ENCODE data around the gene CNOT4.
A peak's percentile ranks its signal among the peaks of the same experiment; 100 is the strongest.
"Not testable (repeated sequence)": the region's sequence is repeated elsewhere in the genome, so short reads cannot be mapped to it uniquely, and the experiment has no call there.

CNOT4 gene

GRCh38 chr7:135353832-135354231, 156.1 kb downstream of the CNOT4 start:
- DNase-seq, result no peak

- DNase-seq, result no peak
Measured at GRCh38 chr7:135352285-135352684, 157.6 kb downstream of the CNOT4 start.

- DNase-seq, result not testable (repeated sequence)
Measured at GRCh38 chr7:135351070-135351469, 158.8 kb downstream of the CNOT4 start.

GRCh38 chr7:135349746-135350145, 160.2 kb downstream of the CNOT4 start:
- DNase-seq, result no peak

- no peak for DNase-seq
Measured at GRCh38 chr7:135348493-135348892, 161.4 kb downstream of the CNOT4 start.

- no peak for DNase-seq
Measured at GRCh38 chr7:135343361-135343760, 166.5 kb downstream of the CNOT4 start.

GRCh38 chr7:135342887-135343286, 167.0 kb downstream of the CNOT4 start:
- no peak for DNase-seq

- DNase-seq, result no peak
Measured at GRCh38 chr7:135341049-135341448, 168.9 kb downstream of the CNOT4 start.

- DNase-seq, result no peak
Measured at GRCh38 chr7:135337977-135338550, 171.8 kb downstream of the CNOT4 start.

- no peak for DNase-seq
Measured at GRCh38 chr7:135337506-135337905, 172.4 kb downstream of the CNOT4 start.

- DNase-seq, result peak; percentile 49
Measured at GRCh38 chr7:135335628-135336139, 174.2 kb downstream of the CNOT4 start.

GRCh38 chr7:135334830-135335543, 174.9 kb downstream of the CNOT4 start:
- no peak for DNase-seq

GRCh38 chr7:135333946-135334345, 176.0 kb downstream of the CNOT4 start:
- DNase-seq, result no peak

- DNase-seq, result no peak
Measured at GRCh38 chr7:135333200-135333599, 176.7 kb downstream of the CNOT4 start.

- no peak for DNase-seq
Measured at GRCh38 chr7:135330088-135330487, 179.8 kb downstream of the CNOT4 start.

GRCh38 chr7:135328526-135328925, 181.4 kb downstream of the CNOT4 start:
- no peak for DNase-seq

- DNase-seq, result no peak
Measured at GRCh38 chr7:135328053-135328452, 181.8 kb downstream of the CNOT4 start.

GRCh38 chr7:135327458-135327857, 182.4 kb downstream of the CNOT4 start:
- DNase-seq, result no peak

GRCh38 chr7:135326636-135327280, 183.1 kb downstream of the CNOT4 start:
- DNase-seq, result no peak

- no peak for DNase-seq
Measured at GRCh38 chr7:135322571-135323340, 187.1 kb downstream of the CNOT4 start.

- no peak for DNase-seq
Measured at GRCh38 chr7:135321556-135321955, 188.3 kb downstream of the CNOT4 start.

GRCh38 chr7:135320953-135321352, 188.9 kb downstream of the CNOT4 start:
- DNase-seq, result not testable (repeated sequence)

- DNase-seq, result no peak
Measured at GRCh38 chr7:135320268-135320667, 189.6 kb downstream of the CNOT4 start.

Data from activated CD4-positive, alpha-beta T cell treated with anti-CD3 and anti-CD28 coated beads, Interleukin-10, Interleukin-2, amounts not matched to agents 100 ng/mL and 50 ng/mL, durations not matched to agents 16 hours and 8 hours (primary cell).